ENCODE results near the gene ATRIP.

Gene ATRIP

GRCh38 chr3:48402907-48403306, 43.6 kb upstream of the ATRIP start:
- Histone ChIP-seq H3K9me3 (ENCODE audit: insufficient read depth, low read length, severe bottlenecking) (no peaks in the 10 kb centered on the region), H3K4me3 (ENCODE audit: low read depth in 1 of 2, low read length in 2 of 2) (no peak overlapping the region), H2AFZ (ENCODE audit: low read depth, low read length) (no peak overlapping the region), H3K4me2 (ENCODE audit: insufficient read depth, low read length) (no peak overlapping the region), H3K9ac (ENCODE audit: low read depth, low read length) (no peak overlapping the region), H4K20me1 (ENCODE audit: insufficient read depth, low read length) (0 out of 2 replicates have a peak, but pooled peaks cover 6% of the 10 kb centered on the region), H3K27me3 (ENCODE audit: insufficient read depth, low read length, poor library complexity) (no peaks in the 10 kb centered on the region), H3K27ac (ENCODE audit: low read length) (no peak overlapping the region), H3K36me3 (ENCODE audit: insufficient read depth, low read length) (no peaks in the 10 kb centered on the region), H3K4me1 (ENCODE audit: insufficient read depth, low read length) (no peaks in the 10 kb centered on the region), H3K79me2 (ENCODE audit: insufficient read depth, low read length) (no peaks in the 10 kb centered on the region)
- TF ChIP-seq CTCF (IDR thresholded peaks at IDR 0.05; ENCODE audit: borderline replicate concordance, extremely low read depth, low read length, poor library complexity, severe bottlenecking) (no peak), EZH2 (IDR thresholded peaks at IDR 0.05; ENCODE audit: borderline replicate concordance, low read depth, low read length, severe bottlenecking) (no peak)
- DNase-seq (no peak), ATAC-seq (ENCODE audit: insufficient read depth, low read depth) (no peak)

DNA sequence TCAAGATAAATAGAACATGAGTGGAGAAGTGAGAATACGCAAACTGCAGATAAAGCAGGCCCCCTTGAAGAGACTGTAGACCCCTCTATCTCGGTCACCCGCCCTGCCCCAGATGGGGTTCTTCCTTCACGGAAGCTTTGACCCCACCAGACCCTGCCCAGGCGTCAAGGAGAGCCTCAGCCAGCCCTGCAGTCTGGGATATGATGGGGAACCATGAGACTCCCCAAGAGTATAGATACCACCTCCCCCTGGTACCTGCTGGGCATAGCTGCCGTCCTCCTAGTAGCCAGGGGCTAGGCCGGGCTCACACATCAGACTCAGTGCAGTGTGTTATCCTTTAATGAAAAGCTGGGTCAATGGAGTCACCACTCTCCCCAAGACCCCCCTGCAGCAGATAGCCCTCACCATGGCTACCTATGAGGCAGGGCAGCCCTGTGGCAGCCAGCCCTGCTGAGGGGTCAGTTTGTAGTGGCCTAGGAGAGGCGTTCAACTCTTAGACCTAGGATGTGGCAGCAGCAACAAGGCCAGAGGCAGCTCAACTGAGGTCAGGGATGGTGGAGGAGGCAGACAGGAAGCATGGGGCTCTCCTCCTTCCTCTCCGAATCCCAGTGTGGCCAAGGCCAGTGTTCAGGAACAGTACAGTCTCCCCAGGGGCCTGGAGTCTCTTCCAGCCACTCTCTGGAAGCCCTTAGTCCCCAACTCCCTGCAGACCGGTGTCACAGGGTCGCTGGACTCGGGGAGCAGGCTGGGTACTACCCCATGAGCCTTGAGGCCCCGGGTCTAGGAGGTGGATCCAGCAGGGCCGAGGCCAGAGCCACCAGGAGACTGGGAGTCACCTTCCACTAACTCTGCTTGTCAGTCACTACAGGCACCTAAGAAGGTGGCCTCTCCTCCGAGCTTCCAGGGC, 42.8 kb upstream of the ATRIP start:
- H3K4me3 ChIP-seq (ENCODE audit: low read depth in 1 of 2, low read length in 2 of 2) = no peak overlapping the region
- no peak overlapping the region for H3K4me2 ChIP-seq (ENCODE audit: insufficient read depth, low read length)

GRCh38 chr3:48404440-48405342, 41.8 kb upstream of the ATRIP start:
- no peak for ATAC-seq (ENCODE audit: insufficient read depth, low read depth)
- H3K36me3 ChIP-seq (ENCODE audit: insufficient read depth, low read length) = no peaks in the 10 kb centered on the region

More for the DNA sequence above, 42.8 kb upstream of the ATRIP start:
- H3K36me3 ChIP-seq (ENCODE audit: insufficient read depth, low read length) = no peaks in the 10 kb centered on the region
- H4K20me1 ChIP-seq (ENCODE audit: insufficient read depth, low read length) = 0 out of 2 replicates have a peak, but pooled peaks cover 6% of the 10 kb centered on the region
- no peak overlapping the region for H2AFZ ChIP-seq (ENCODE audit: low read depth, low read length)
- DNase-seq = peak; percentile 2
- H3K27ac ChIP-seq (ENCODE audit: low read length) = no peak overlapping the region
- H3K9me3 ChIP-seq (ENCODE audit: insufficient read depth, low read length, severe bottlenecking) = no peaks in the 10 kb centered on the region
- no peak overlapping the region for H3K9ac ChIP-seq (ENCODE audit: low read depth, low read length)
- no peaks in the 10 kb centered on the region for H3K4me1 ChIP-seq (ENCODE audit: insufficient read depth, low read length)
- H3K79me2 ChIP-seq (ENCODE audit: insufficient read depth, low read length) = no peaks in the 10 kb centered on the region
- TF ChIP-seq EZH2 (IDR thresholded peaks at IDR 0.05; ENCODE audit: borderline replicate concordance, low read depth, low read length, severe bottlenecking) (no peak), CTCF (IDR thresholded peaks at IDR 0.05; ENCODE audit: borderline replicate concordance, extremely low read depth, low read length, poor library complexity, severe bottlenecking) (no peak)
- ATAC-seq (ENCODE audit: insufficient read depth, low read depth) = no peak
- H3K27me3 ChIP-seq (ENCODE audit: insufficient read depth, low read length, poor library complexity) = no peaks in the 10 kb centered on the region

More at GRCh38 chr3:48404440-48405342, 41.8 kb upstream of the ATRIP start:
- no peak overlapping the region for H3K27ac ChIP-seq (ENCODE audit: low read length)
- TF ChIP-seq CTCF (IDR thresholded peaks at IDR 0.05; ENCODE audit: borderline replicate concordance, extremely low read depth, low read length, poor library complexity, severe bottlenecking) = no peak
- no peak for TF ChIP-seq EZH2 (IDR thresholded peaks at IDR 0.05; ENCODE audit: borderline replicate concordance, low read depth, low read length, severe bottlenecking)
- H3K27me3 ChIP-seq (ENCODE audit: insufficient read depth, low read length, poor library complexity) = no peaks in the 10 kb centered on the region
- peak; percentile 0 for DNase-seq
- H3K4me3 ChIP-seq (ENCODE audit: low read depth in 1 of 2, low read length in 2 of 2) = no peak overlapping the region
- no peaks in the 10 kb centered on the region for H3K4me1 ChIP-seq (ENCODE audit: insufficient read depth, low read length)
- no peaks in the 10 kb centered on the region for H3K79me2 ChIP-seq (ENCODE audit: insufficient read depth, low read length)
- no peaks in the 10 kb centered on the region for H3K9me3 ChIP-seq (ENCODE audit: insufficient read depth, low read length, severe bottlenecking)
- H3K4me2 ChIP-seq (ENCODE audit: insufficient read depth, low read length) = no peak overlapping the region
- H4K20me1 ChIP-seq (ENCODE audit: insufficient read depth, low read length) = 0 out of 2 replicates have a peak, but pooled peaks cover 6% of the 10 kb centered on the region
- no peak overlapping the region for H2AFZ ChIP-seq (ENCODE audit: low read depth, low read length)
- H3K9ac ChIP-seq (ENCODE audit: low read depth, low read length) = no peak overlapping the region

All from DND-41 (cell line).